G401 (cell line): ENCODE results near the gene DNMT3A. TPM values are rescaled to one million over a fixed set of nuclear protein-coding genes. Genes with fewer than 3 reads are reported as not detected.

Experiments
- DNase-seq: peaks from one replicate; pipeline ENCODE4 v3.0.0-alpha.2; 2015; ENCODE audit warnings: low spot score
- in situ Hi-C: cut with HindIII; loops from 2 replicates; pipeline ENCODE4 v1.10.0; 2016; ENCODE audit warnings: low sequenced_read_pairs, mixed read lengths
- total RNA-seq: library from RNA; depleted of rRNA; stranded (reverse); fragments of >200 nt; shearing (Covaris generic); gene quantifications from 2 replicates; pipeline ENCODE4 v1.2.3, GENCODE V29; 2014

DNMT3A gene
- total RNA-seq, 1 experiment from 2014 or later = 11.5 TPM

DNA sequence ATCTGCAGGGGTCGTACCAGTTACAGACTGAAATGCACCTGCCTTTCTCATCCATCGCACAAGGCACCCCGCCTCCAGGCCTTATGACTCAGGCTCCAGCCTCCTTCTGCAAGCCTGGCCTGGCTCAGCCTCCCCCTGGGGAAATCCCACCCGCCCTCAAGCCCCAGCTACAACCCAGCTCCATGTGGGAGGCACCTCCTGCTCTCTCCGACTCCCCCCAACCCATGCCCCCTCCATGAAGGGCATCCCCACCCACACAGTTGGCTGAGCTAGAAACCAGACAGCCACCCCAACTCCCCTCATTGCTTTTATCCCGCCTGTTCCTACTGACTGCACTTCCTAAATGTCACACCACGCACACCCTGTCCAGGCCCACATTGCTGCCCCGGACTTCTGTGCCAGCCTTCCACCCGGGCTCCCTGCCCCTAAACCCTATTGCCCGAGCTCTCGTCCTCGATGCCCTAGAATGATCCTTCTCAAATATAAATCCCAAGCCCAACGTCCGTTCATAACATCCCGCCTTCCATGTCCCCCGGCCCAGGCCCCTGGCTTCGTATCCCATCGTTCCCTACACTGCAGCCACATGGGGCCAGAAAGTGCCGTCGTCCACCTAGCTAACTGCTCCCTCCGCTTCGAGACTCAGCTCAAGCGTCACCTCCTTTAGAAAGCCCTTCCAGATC is 9.9 kb downstream of the DNMT3A start:
- DNase-seq = no peak
- in situ Hi-C loops = no loop called here

DNA sequence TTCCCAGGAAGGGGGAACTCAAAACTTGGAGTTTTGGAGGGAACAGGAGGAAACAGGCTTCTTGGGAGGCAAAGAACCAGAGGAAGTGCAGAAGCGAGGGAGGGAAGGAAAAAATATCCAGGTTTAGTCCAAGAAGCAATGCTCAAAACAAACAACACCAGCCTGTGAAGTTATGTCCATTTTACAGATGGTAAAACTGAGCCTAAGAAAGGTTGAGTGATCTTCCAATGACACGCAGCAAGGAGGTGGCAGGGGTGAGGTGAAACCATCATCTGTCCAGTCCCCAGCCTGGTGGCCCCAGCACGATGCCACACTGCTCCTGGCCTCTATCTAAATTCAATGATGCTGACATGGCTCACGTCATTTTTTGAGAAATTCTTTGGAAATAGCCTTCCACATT is 10.8 kb downstream of the DNMT3A start:
- DNase-seq = no peak
- in situ Hi-C loops = no loop called here

DNA sequence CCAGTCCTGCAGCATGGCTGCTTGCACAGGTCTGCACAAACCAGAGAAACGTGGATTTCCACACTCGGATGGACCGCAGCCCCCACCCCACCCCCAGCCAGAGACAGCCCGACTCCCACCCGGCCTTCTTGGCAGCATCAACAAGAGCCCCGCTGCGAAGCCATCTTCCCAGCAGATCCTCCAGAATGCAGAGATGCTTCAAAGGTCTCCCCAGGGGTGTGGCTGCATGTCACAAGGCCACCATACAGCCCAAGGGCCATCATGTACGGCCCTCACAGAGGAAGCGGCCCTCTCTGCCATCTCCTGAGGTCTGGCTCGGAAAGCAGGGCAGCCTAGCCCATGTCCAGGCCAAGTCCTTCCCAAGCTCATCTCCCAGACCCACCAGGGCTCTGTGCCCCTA is 11.5 kb downstream of the DNMT3A start:
- in situ Hi-C loops = no loop called here
- no peak for DNase-seq

DNA sequence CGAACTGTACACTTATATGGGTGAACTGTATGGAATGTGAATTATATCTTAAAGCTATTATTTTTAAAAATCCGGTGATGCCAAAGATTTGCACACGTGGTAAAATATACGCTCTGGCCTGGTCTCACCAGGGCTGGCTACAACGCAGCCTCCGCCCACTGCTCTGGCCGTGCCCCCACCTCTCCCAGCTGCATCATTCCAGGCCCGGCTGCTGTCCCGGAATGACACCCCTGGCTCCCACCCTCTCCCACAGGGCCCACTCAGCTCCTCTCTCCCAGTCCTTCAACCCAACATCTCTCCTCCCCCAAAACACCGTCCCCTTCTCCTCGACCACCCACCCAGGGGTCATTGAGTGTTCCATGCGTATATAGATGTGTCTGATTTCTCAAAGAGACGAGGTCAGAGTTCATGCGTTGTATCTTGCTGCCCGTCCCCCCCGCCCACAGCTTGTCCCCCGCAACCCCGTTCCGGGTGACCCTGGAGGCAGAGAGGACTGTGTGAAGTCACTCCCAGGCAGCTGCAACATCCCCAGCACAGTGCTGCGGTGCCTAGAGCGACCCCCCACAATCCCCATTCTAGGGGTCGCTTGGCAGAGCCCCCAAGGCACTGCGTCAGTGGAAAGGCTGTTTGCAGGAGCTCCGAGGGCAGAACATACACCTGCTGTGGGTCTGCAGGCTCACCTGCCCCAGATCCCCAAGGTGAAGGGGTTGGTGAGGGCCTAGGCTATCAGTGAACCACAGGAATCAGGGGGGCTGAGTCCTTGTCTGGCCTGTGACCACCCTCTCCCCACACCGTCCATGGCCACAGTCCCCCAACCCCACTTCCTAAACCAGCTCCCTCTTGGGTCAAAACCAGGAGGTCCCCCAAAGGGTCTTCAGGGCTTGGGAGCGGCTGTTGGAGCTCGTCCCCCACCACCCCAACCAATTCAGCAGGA is 13.3 kb downstream of the DNMT3A start:
- in situ Hi-C loops = no loop called here
- DNase-seq = no peak

DNA sequence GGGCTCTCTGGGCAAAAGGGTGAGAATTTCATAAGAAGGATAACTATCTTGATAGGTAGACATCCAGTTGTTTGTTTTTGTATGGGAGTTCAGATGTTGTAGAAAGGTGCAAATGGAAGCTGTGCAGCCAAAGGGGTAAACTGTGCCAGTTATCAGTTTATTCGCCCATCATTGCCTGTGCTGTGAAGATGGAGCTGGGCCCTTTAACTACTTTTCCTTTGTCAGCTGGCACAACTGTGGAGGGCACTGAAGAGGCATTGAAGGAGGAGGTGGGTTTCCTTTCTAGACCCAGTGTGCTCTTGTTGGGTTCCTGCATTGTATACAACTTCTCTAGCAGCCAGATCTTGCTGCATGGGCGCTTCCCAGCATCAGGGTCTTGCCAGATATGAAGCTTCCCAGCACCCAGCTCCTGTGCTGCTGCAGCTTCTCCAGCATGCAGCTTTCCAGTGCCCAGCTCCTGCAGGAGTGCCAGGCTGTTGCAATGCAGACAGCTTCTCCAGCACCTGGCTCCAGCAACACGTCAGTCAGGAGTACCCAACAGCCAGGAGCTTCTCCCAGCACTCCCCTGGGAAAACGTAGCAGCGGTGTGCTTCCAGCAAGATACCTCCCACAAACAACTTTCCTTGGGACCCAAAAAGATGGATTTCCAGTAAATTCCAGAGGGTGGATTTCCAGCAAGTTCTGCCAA is 15.3 kb downstream of the DNMT3A start:
- in situ Hi-C loops = no loop called here

DNA sequence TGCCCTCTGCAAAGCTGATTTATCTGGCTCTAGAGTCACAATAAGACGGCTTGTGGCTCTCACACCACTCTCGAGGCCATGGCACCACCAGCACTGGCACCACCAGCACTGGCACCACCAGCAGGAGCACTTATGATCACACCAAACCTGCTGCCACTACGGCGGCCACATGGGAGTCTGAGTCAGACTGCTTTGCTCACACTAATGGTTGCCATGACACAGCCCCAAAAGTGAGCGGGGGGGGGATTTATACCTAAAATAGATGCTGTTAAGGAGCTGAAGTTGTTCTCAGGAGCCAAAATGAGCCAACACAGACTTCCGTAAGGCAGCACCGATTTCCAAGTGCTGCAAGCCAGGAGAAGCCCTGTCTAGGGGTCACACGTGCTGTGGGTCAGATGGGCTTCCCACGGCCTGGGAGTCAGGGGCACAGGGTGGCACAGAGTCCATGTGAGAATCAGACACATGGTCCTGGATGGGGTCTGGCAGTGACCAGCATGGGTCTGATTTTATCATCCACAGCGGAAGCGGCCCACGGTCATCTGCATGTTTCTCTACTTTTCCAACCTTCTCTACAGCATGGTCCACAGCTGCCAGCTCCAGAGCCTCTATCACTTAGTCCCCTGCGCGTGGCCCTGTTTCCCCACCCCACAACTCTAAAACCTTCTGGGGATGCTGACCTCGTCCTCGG is 16.7 kb downstream of the DNMT3A start:
- in situ Hi-C loops = no loop called here
- DNase-seq = no peak

More for the DNA sequence above, 15.3 kb downstream of the DNMT3A start:
- no peak for DNase-seq

DNA sequence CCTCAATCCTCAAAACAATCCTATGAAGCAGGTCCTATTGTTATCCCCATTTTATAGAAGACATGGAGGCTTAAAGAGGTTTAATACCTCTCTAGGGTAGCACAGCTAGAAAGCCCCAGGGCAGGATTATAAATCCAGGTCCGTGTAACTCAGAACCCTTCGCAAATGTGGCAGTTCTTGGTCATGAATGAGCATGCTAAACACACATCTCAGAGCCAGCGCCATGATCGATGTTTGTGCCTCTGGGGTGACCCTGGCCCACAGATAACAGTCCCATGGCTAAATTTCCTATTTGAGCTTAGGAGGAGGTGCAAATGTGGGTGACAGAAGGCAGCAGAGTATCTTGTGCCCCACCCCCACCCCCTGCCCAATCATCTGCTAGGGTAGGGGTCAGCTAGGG is 17.5 kb downstream of the DNMT3A start:
- DNase-seq = no peak
- in situ Hi-C loops = no loop called here

DNA sequence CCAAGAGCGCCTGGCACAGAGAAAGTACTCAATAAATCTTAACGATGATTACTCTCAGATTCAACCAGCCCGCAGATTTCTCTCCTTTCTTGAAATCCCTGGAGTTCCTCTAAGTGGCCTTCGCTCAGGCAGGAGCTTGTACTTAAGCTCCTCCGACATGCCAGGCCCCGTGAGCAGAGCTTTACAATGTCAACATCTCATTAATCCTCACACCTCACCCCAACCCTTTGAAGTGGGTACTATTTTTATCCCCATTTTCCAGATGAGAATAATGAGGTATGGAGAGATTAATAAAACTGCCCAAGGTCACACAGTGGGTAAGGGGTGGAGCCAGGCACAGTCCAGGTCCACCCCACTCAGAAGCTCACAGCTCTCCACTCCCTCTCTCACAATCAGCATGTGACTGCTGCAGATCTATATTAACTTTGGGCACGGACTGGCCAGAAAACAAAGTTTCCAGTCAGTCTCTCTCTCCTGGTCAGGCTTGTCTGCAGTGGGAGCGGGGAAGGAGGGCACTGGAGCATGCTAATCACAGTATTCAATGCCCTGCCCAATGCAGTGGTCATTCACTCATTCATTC is 18.0 kb downstream of the DNMT3A start:
- in situ Hi-C loops = no loop called here

DNA sequence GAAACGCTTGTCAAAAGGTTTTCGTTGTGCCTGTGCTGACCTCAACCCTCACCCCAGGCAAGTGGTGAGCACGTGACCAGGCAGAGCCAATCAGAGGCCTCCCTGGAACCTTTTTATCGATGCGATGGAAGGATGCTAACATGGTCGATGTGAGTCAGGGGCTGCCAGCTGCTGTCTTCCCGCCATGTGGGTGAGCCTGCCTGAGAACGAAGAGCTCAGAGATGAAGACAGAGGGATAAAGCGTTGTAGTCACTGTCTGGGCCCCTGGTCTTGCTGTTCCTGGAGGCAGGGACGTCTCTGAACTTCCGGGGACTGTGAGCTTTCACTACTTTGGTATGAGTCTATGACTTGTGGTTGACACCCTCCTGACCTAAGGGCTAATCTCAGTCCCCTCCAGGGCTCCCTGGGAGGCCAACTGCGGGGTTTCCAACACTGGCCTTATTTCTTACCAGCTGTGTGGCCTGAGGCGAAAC is 18.6 kb downstream of the DNMT3A start:
- no peak for DNase-seq
- in situ Hi-C loops = no loop called here

More for the DNA sequence above, 18.0 kb downstream of the DNMT3A start:
- DNase-seq = no peak

DNA sequence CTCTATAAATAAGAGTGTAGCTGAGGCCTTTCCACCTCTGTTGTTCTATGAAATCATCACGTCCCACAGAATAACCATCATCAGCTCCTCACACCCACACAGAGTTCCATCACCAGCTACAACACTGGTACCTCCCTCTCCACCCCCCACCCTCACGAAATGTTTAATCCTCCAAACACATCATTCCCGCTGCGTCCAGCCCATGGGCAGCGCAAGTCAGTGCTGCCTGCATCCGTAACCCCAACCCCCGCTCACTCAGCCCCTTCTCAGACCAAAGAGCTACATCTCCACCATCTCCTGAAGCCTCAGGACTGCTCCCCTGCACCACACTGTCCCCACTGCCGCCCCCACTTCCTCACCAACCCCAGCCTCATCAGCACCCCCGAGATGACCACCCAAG is 19.4 kb downstream of the DNMT3A start:
- in situ Hi-C loops = no loop called here
- no peak for DNase-seq

DNA sequence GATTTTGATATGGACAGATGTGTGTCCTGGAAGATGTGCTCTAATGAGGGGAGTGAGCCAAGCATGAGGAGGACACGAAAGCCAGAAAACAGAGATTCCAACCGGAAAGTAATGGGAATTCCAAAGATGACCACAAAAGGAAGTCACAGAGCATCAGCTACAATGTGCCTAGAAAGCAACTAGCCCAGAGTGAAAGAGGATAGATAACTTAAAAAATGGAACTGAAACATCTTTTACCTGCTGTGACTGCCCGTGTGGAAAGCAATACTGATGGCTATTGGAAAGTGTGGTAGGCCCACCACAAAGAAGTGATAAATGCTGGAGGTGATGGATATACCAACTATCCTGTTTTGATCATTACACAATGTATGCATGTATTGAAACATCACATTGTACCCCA is 21.6 kb downstream of the DNMT3A start:
- in situ Hi-C loops = no loop called here
- DNase-seq = no peak

DNA sequence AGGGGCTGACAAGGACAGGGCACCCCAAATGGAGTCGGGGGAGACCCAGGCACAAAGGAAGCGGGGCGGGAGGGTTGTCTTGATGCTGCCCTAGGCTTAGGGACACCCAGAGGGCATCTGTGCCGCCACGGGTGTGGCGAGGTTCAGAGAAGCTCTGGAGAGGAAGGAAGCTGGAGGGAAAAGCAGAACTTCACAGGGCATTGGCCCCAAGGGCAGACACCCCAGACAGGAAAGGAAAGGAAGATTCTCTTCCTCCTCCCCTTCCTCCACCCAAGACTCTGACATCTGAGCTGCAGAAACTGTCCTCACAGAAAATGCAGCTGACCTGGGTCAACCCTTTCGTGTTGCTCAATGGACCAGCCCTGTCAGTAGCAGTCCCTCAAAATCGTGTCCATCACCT is 25.6 kb downstream of the DNMT3A start:
- DNase-seq = no peak
- in situ Hi-C loops = no loop called here

DNA sequence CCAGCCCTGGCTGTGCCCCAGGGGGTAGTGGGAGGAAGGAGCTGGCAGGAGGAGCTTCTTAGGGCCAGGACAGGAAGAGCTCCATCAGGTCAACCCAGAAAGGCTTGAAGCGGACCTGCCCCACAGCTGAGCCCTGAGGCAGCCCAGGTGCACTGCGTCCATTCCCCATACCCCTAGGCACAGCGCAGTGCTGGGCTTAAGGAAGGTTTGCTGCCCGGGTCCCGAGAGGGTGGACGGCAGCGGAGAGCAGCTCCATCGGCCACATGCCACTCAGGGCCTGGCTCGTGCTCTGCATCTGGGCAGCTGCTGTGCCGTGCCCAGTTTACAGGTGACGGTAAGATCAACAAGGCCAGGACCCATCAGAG is 26.4 kb downstream of the DNMT3A start:
- DNase-seq = no peak
- in situ Hi-C loops = no loop called here

DNA sequence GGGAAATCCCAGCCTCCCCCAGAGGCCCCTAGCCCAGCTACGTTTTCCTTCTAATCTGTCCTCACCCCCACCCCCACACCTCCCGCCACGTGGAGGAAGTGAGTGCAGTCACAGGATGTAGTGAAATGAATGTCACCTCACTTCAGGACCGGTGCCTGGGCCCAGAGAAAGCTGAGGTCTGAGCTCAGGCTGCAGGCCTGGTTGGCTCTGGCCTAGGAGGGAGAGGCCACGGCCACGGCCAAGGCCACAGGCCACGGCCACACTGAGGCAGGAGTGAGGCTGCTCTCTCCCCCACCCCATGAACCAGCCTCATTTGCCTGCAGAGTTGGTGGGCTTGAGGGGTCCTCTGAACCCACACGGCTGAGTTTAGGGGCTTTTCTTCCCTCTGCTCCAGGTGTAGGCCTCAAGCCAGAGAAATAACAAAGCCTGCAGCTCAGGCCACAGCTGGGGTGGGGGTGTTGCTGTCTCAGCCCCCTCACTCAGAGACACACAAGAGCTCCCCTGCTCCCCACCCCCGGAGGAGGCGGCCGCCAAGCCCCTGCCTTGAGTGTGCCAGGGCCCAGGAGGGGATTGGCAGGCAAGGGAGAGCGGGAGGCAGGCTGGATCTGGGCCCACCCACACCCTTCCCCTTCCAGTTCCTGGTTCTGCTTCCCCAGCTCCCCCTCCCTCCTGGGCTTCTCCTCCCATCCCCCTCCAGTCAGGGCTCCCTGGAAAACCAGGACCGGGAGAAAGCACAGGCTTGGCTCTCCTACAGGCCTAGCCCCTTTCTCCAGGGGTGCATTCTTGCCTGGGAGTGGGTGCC is 27.0 kb downstream of the DNMT3A start:
- in situ Hi-C loops = no loop called here
- DNase-seq = peak; percentile 50

DNA sequence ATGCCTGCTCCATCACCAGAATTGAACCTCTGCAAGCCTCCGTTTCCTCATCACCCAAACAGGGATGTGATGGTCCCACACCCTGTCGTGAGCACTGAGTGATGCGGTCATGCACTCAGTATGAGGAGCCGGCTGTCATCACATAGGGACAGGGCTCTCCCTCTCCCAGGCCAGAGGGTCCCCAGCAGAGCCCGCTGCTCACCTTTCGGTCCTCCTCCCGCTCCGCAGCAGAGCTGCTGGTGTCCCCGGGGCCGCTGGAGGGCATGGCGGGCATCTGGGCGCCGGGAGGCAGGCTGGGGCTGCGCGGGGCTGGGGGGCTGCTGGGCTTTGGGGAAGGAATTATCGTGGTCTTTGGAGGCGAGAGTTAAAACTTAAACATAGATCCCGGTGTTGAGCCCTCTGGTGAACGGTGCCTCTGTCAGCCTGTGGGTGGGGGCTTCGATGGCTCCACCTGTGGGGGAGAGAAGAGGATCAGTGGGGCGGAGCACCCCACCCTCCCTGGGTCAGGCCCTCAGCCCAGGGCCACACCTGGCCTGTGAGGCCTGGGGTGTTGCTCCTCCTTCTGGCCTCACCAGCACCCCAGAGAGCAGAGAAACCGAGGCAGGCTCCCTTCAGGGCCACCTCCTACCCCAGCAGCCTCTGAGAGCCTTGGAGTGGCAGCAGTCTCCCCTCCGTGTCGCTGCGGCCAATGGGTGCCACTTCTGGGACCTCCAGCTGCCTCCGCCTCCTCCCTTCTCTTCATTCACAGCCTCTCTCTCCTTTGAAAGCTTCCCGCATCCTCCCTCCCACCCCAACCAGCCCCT is 27.8 kb downstream of the DNMT3A start:
- no peak for DNase-seq
- in situ Hi-C loops = no loop called here

DNA sequence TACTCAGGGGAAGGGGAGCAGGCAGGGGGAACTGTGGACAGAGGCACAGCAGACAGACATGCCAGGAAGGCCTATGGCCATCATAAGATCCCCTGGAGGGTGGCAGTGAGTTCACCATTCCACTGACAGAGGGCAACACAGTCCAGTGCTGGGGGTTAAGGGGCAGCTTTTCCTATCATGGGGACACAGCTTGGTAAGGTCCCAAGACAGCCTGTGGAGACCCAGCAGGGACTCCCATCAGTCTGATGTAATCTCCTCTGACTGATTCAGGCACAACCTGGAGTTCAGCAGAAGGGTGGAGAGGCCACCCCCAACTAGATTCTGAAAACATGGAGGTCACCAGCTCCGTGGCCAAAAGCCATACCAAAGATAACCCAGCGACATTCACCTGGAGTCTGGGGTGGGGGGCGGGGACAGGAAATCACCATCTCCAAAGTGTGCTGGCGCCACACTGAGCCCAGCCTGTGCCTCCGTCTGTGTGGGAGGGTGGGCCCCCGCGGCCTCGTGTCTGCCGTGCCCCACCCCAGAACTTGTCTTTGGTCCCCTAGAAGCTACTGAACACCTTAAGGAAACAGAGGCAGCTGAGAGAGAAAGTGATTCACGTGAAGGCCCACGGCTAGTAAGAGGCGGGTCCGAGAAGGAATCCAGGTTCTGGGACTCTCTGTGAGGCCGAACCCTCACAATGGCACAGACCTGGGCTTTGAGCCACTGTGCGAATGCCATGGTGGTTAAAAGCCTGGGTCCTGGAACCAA is 28.6 kb downstream of the DNMT3A start:
- DNase-seq = no peak

More for the DNA sequence above, 28.6 kb downstream of the DNMT3A start:
- in situ Hi-C loops = no loop called here
